Endothelial cell of umbilical vein (primary cell): ENCODE measurements around the gene MAGEB1. TPM values are rescaled to one million over a fixed set of nuclear protein-coding genes. Genes with fewer than 3 reads are reported as not detected.

Experiments
- BruUV-seq: library from RNA; stranded (reverse); fragments of 400-500 nt; replicated peaks from 2 replicates; lab custom pipeline; 2021; lab: Mats Ljungman, UMichigan
- CTCF ChIA-PET: fragments of 300-600, 350-600 bp; sonication (Branson Sonifier 250); formaldehyde crosslinking; loops from one replicate; lab custom pipeline; 2021; ENCODE audit warnings: antibody characterized with exemption, inconsistent platforms; lab: Charles Lee
- POLR2A ChIA-PET: fragments of 300-600, 350-600 bp; sonication (Branson Sonifier 250); formaldehyde crosslinking; loops from one replicate; lab custom pipeline; 2021; ENCODE audit warnings: antibody characterized with exemption, inconsistent platforms; lab: Charles Lee
- DNase-seq: peaks from one replicate; pipeline ENCODE4 v3.0.0-alpha.2; 2011; ENCODE audit warnings: low read depth, low spot score
- FAIRE-seq: peaks from 2 replicates; lab custom pipeline; 2011; peaks lifted over from hg19 to GRCh38; lab: Jason Lieb, UNC
- H2AFZ ChIP-seq: 2 replicates; pipeline ENCODE4 v1.6.0; 2012; ENCODE audit warnings: low read depth, low read length, control low read depth, inconsistent platforms
- H3K27ac ChIP-seq: 2 replicates; pipeline ENCODE4 v1.5.1; 2011; ENCODE audit warnings: low read depth, mild to moderate bottlenecking, control low read depth, low read length, moderate library complexity; ENCODE audit not compliant: insufficient read depth
- H3K27me3 ChIP-seq, 2 experiments: 2 replicates each; pipeline versions ENCODE4 v1.6.0 to v1.6.1; 2011; ENCODE audit warnings: low read length in 2 of 2, mixed read lengths in 1 of 2; ENCODE audit not compliant: control insufficient read depth in 2 of 2, insufficient read depth in 2 of 2
- H3K36me3 ChIP-seq, 2 experiments: 2 replicates in 1 of 2; 3 replicates in 1 of 2; pipeline ENCODE4 v1.5.1; 2011; ENCODE audit warnings: low read length in 2 of 2, mild to moderate bottlenecking in 1 of 2, moderate library complexity in 1 of 2; ENCODE audit not compliant: control insufficient read depth in 2 of 2, insufficient read depth in 2 of 2; ENCODE audit errors: extremely low read depth in 1 of 2
- H3K4me1 ChIP-seq: 3 replicates; pipeline ENCODE4 v1.5.1; 2011; ENCODE audit warnings: mild to moderate bottlenecking, low read length; ENCODE audit not compliant: control insufficient read depth, insufficient read depth; ENCODE audit errors: extremely low read depth
- H3K4me2 ChIP-seq: 2 replicates; pipeline ENCODE4 v1.6.1; 2011; ENCODE audit warnings: low read length, control low read depth, mixed read lengths; ENCODE audit not compliant: insufficient read depth
- H3K4me3 ChIP-seq, 3 experiments: fragments of 200-600 bp in 1 of 3; sonication (generic), shearing (Covaris generic) in 1 of 3; replicated peaks in 1 of 3; 2 replicates each; pipeline ENCODE4 v1.5.1; 2011 to 2016; ENCODE audit warnings: control low read depth in 3 of 3, low read length in 3 of 3, mild to moderate bottlenecking in 2 of 3, inconsistent platforms in 1 of 3, low read depth in 1 of 3, moderate library complexity in 1 of 3; ENCODE audit not compliant: insufficient read depth in 1 of 3
- H3K79me2 ChIP-seq: 2 replicates; pipeline ENCODE4 v1.6.0; 2012; ENCODE audit warnings: low read length, inconsistent platforms; ENCODE audit not compliant: control insufficient read depth, insufficient read depth
- H3K9ac ChIP-seq: replicated peaks from 2 replicates; pipeline ENCODE3; 2011; ENCODE audit warnings: low read length, control low read depth; ENCODE audit not compliant: insufficient read depth; ENCODE audit errors: extremely low read depth
- H3K9me1 ChIP-seq: replicated peaks from 3 replicates; pipeline ENCODE4 v1.6.0; 2011; ENCODE audit warnings: mild to moderate bottlenecking, low read length; ENCODE audit not compliant: control insufficient read depth, insufficient read depth; ENCODE audit errors: extremely low read depth
- H3K9me3 ChIP-seq: replicated peaks from 2 replicates; pipeline ENCODE4 v1.5.1; 2012; ENCODE audit warnings: low read length, inconsistent platforms; ENCODE audit not compliant: control insufficient read depth, insufficient read depth
- H4K20me1 ChIP-seq: replicated peaks from 2 replicates; pipeline ENCODE3; 2011; ENCODE audit warnings: mild to moderate bottlenecking, low read length; ENCODE audit not compliant: control insufficient read depth, insufficient read depth; ENCODE audit errors: extremely low read depth
- EZH2 ChIP-seq: IDR thresholded peaks from 2 replicates; pipeline ENCODE4 v1.6.1; 2012; ENCODE audit warnings: borderline replicate concordance, low read depth, mild to moderate bottlenecking, moderate library complexity, low read length, inconsistent platforms; ENCODE audit not compliant: severe bottlenecking
- FOS ChIP-seq: IDR thresholded peaks from 2 replicates; pipeline ENCODE4 v1.6.1; 2011; ENCODE audit warnings: mild to moderate bottlenecking, low read length, moderate library complexity, borderline replicate concordance; ENCODE audit not compliant: insufficient read depth
- GATA2 ChIP-seq: IDR thresholded peaks from 2 replicates; pipeline ENCODE4 v1.7.0; 2011; ENCODE audit warnings: low read depth, mild to moderate bottlenecking, moderate library complexity, mixed read lengths, low read length; ENCODE audit not compliant: insufficient read length, insufficient read depth
- JUN ChIP-seq: IDR thresholded peaks from 2 replicates; pipeline ENCODE4 v1.6.1; 2011; ENCODE audit warnings: borderline replicate concordance, low read depth; ENCODE audit not compliant: insufficient read length, insufficient read depth
- MYC ChIP-seq: IDR thresholded peaks from one replicate; pipeline ENCODE4 v1.6.1; 2011; ENCODE audit warnings: mild to moderate bottlenecking, low read depth, low read length
- POLR2A ChIP-seq: IDR thresholded peaks from 2 replicates; pipeline ENCODE4 v1.6.1; 2012; ENCODE audit warnings: low read depth, mild to moderate bottlenecking, control low read depth, low read length
- POLR2AphosphoS5 ChIP-seq: IDR thresholded peaks from 2 replicates; pipeline ENCODE4 v1.6.1; 2012; ENCODE audit warnings: low read depth, mild to moderate bottlenecking, control low read depth, low read length, moderate library complexity; ENCODE audit not compliant: insufficient read depth
- dilution Hi-C: fragments of 300-500 bp; cut with MboI; formaldehyde crosslinking; loops from one replicate; pipeline ENCODE4 v1.15.0; 2019; ENCODE audit warnings: low sequenced_read_pairs; ENCODE audit not compliant: extremely low pct_ligation_motif_present
- intact Hi-C: fragments of 100-400 bp; cut with micrococcal nuclease; formaldehyde crosslinking; loops from one replicate; pipeline ENCODE4 v1.10.0; 2022
- polyA plus RNA-seq, 4 experiments: library from polyadenylated mRNA; depleted of rRNA in 3 of 4; stranded (reverse) in 3 of 4; unstranded in 1 of 4; fragments of >200 nt; gene quantifications; 2 replicates each; pipeline versions ENCODE4 v1.2.1 to v1.2.3, GENCODE V29; 2011 to 2012; ENCODE audit warnings: missing spikeins in 1 of 4
- total RNA-seq: library from RNA; stranded (reverse); gene quantifications from 2 replicates; pipeline ENCODE4 v1.2.3, GENCODE V29; 2021
- TF ChIP-seq, protein P1 (sequence below), 2 donors: IDR thresholded peaks; 1 replicate in 1 of 2; 2 replicates in 1 of 2; pipeline ENCODE4 v1.5.1; 2011; ENCODE audit warnings: low read length in 2 of 2, mild to moderate bottlenecking in 2 of 2, moderate library complexity in 2 of 2, control low read depth in 1 of 2, inconsistent platforms in 1 of 2, low read depth in 1 of 2; ENCODE audit not compliant: insufficient read depth in 1 of 2; ENCODE audit errors: extremely low read depth in 1 of 2
- TF ChIP-seq, protein P2 (sequence below): IDR thresholded peaks from 2 replicates; pipeline ENCODE4 v1.6.1; 2011; ENCODE audit not compliant: insufficient read depth, insufficient read length

Gene MAGEB1
- total and polyA plus RNA-seq, 2 donors (not counting 3 experiments of a cell fraction or from before 2014, with no cell fraction given), result not detected

DNA sequence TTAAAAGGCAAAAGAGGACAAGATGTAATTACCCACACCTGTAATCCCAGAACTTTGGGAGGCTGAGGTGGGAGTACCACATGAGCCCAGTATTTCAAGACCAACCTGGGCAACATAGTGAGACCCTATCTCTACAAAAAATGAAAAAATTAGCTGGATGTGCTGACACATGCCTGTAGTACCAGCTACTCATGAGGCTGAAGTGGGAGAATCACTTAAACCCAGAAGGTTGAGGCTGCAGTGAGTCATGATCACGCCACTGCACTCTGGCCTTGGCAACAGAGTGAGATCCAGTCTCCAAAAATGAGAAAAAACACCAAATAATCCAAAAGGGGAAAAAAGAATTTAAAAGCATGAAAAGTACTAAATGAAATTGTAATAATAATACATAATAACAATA lies 31.4 kb downstream of the MAGEB1 start:
- ChIA-PET CTCF (interaction anchor here (1.0 kb wide), 1 partner anchor 236 kb away, joined by 3 read pairs; no protein-coding TSS in a partner anchor), POLR2A (no interaction called here)
- Histone ChIP-seq H4K20me1 (no peaks in the 10 kb centered on the region), H3K27me3 (no peaks in the 10 kb centered on the region), H3K4me1 (peaks cover 7% of the 10 kb centered on the region), H3K9ac (no peak overlapping the region), H3K9me3 (no peaks in the 10 kb centered on the region), H3K4me3 (no peak overlapping the region), H3K36me3 (no peaks in the 10 kb centered on the region), H3K27ac (no peak overlapping the region), H2AFZ (no peak overlapping the region), H3K79me2 (no peaks in the 10 kb centered on the region), H3K9me1 (no peaks in the 10 kb centered on the region), H3K4me2 (no peak overlapping the region)
- dilution Hi-C loops (no loop called here), intact Hi-C loops (no loop called here)
- no TSS peak for BruUV-seq
- no peak for FAIRE-seq
- DNase-seq, result no peak
- TF ChIP-seq MYC, result no peak

DNA sequence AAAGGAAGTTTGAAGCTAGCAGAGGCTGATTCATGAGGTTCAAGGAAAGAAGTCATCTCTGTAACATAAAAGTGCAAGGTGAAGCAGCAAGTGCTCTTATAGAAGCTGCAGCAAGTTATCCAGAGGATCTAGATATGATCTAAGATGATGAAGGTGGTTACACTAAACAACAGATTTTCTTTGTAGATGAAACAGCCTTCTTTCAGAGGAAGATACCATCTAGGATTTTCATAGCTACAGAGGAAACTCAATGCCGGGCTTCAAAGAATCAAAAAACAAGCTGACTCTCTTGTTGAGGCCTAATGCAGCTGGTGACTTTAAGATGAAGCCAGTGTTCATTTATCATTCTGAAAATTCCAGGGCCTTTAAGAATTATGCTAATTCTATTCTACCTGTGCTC lies 33.5 kb downstream of the MAGEB1 start:
- H3K9me3 ChIP-seq, result no peaks in the 10 kb centered on the region
- TF ChIP-seq FOS (no peak), POLR2A (no peak), JUN (no peak), MYC (no peak), GATA2 (no peak), POLR2AphosphoS5 (no peak), EZH2 (no peak)
- TF ChIP-seq, protein P1, sequence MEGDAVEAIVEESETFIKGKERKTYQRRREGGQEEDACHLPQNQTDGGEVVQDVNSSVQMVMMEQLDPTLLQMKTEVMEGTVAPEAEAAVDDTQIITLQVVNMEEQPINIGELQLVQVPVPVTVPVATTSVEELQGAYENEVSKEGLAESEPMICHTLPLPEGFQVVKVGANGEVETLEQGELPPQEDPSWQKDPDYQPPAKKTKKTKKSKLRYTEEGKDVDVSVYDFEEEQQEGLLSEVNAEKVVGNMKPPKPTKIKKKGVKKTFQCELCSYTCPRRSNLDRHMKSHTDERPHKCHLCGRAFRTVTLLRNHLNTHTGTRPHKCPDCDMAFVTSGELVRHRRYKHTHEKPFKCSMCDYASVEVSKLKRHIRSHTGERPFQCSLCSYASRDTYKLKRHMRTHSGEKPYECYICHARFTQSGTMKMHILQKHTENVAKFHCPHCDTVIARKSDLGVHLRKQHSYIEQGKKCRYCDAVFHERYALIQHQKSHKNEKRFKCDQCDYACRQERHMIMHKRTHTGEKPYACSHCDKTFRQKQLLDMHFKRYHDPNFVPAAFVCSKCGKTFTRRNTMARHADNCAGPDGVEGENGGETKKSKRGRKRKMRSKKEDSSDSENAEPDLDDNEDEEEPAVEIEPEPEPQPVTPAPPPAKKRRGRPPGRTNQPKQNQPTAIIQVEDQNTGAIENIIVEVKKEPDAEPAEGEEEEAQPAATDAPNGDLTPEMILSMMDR (IDR thresholded peaks at IDR 0.05; ENCODE audit: extremely low read depth in 1 of 2, insufficient read depth in 1 of 2, low read depth in 1 of 2, low read length in 2 of 2), result no peak
- TF ChIP-seq, protein P2, sequence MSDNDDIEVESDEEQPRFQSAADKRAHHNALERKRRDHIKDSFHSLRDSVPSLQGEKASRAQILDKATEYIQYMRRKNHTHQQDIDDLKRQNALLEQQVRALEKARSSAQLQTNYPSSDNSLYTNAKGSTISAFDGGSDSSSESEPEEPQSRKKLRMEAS, result no peak
- dilution Hi-C loops, result no loop called here
- no peak overlapping the region for H3K4me3 ChIP-seq
- no peaks in the 10 kb centered on the region for H3K27me3 ChIP-seq
- POLR2A ChIA-PET, result no interaction called here
- H3K4me2 ChIP-seq, result no peak overlapping the region
- H3K4me1 ChIP-seq, result peaks cover 15% of the 10 kb centered on the region
- no peaks in the 10 kb centered on the region for H4K20me1 ChIP-seq
- CTCF ChIA-PET, result interaction anchor here (1.2 kb wide), 1 partner anchor 27 kb away, joined by 3 read pairs; no protein-coding TSS in a partner anchor
- no peak for DNase-seq
- no peak overlapping the region for H3K27ac ChIP-seq
- intact Hi-C loops, result no loop called here
- H3K9ac ChIP-seq, result no peak overlapping the region
- H3K9me1 ChIP-seq, result no peaks in the 10 kb centered on the region
- no peaks in the 10 kb centered on the region for H3K79me2 ChIP-seq
- FAIRE-seq, result no peak
- no peaks in the 10 kb centered on the region for H3K36me3 ChIP-seq
- no TSS peak for BruUV-seq
- H2AFZ ChIP-seq, result no peak overlapping the region
